PC-3 (cell line): ENCODE measurements around the gene SIDT2. TPM values are rescaled to one million over a fixed set of nuclear protein-coding genes. Genes with fewer than 3 reads are reported as not detected.

ENCODE experiments used
- ATAC-seq: fragments of 200-7000 bp; cut with Tn5 transposase; 2 replicates; pipeline ENCODE4 v1.9.1; 2020; ENCODE audit warnings: mild to moderate bottlenecking, moderate library complexity
- BruUV-seq: library from RNA; stranded (reverse); fragments of 400-500 nt; replicated peaks from 2 replicates; lab custom pipeline; 2021; lab: Mats Ljungman, UMichigan
- CTCF ChIA-PET: fragments of 300-600 bp; sonication (Branson Sonifier 250); formaldehyde crosslinking; loops from one replicate; lab custom pipeline; 2022; ENCODE audit warnings: antibody characterized with exemption; lab: Charles Lee
- POLR2A ChIA-PET: fragments of 300-600 bp; sonication (Branson Sonifier 250); formaldehyde crosslinking; loops from one replicate; lab custom pipeline; 2022; ENCODE audit warnings: antibody characterized with exemption; ENCODE audit not compliant: unreplicated experiment; lab: Charles Lee
- DNase-seq: peaks from one replicate; pipeline ENCODE4 v3.0.0-alpha.2; 2015
- H2AFZ ChIP-seq: fragments of 300-600 bp; sonication (generic); 2 replicates; pipeline ENCODE4 v1.6.0; 2016; ENCODE audit warnings: antibody characterized with exemption, low read length
- H3F3A ChIP-seq: fragments of 300-600 bp; sonication (generic); one replicate; pipeline ENCODE4 v1.6.0; 2017; ENCODE audit warnings: antibody characterized with exemption, low read length, control low read depth, mild to moderate bottlenecking; ENCODE audit not compliant: unreplicated experiment
- H3K27ac ChIP-seq: fragments of 300-600 bp; sonication (generic); 2 replicates; pipeline ENCODE4 v1.5.1; 2016; ENCODE audit warnings: mild to moderate bottlenecking, low read length
- H3K27me3 ChIP-seq: fragments of 300-600 bp; sonication (generic); 2 replicates; pipeline ENCODE4 v1.6.1; 2016; ENCODE audit warnings: low read length, mixed read lengths
- H3K36me3 ChIP-seq: fragments of 300-600 bp; sonication (generic); 2 replicates; pipeline ENCODE4 v1.6.1; 2016; ENCODE audit warnings: low read depth, mixed run types, low read length, mixed read lengths
- H3K4me1 ChIP-seq: fragments of 300-600 bp; sonication (generic); 2 replicates; pipeline ENCODE4 v1.5.1; 2016; ENCODE audit warnings: low read length; ENCODE audit not compliant: insufficient read depth
- H3K4me2 ChIP-seq: fragments of 300-600 bp; sonication (generic); 2 replicates; pipeline ENCODE4 v1.6.0; 2016; ENCODE audit warnings: low read length
- H3K4me3 ChIP-seq: fragments of 300-600 bp; sonication (generic); 2 replicates; pipeline ENCODE4 v1.5.1; 2016; ENCODE audit warnings: mild to moderate bottlenecking, low read length, mixed read lengths
- H3K79me2 ChIP-seq: fragments of 300-600 bp; sonication (generic); 2 replicates; pipeline ENCODE4 v1.6.1; 2017; ENCODE audit warnings: low read length, mixed read lengths
- H3K9ac ChIP-seq: fragments of 300-600 bp; sonication (generic); 2 replicates; pipeline ENCODE4 v1.6.0; 2016; ENCODE audit warnings: mild to moderate bottlenecking, low read length
- H3K9me2 ChIP-seq: fragments of 300-600 bp; sonication (generic); replicated peaks from 2 replicates; pipeline ENCODE4 v1.6.1; 2016; ENCODE audit warnings: mixed run types, low read length, mixed read lengths
- H3K9me3 ChIP-seq: fragments of 300-600 bp; sonication (generic); 2 replicates; pipeline ENCODE4 v1.6.1; 2016; ENCODE audit warnings: low read length, mixed read lengths
- H4K20me1 ChIP-seq: fragments of 300-600 bp; sonication (generic); 2 replicates; pipeline ENCODE4 v1.6.1; 2016; ENCODE audit warnings: low read length, mixed read lengths
- CTCF ChIP-seq: fragments of 300-600 bp; sonication (generic); conservative IDR thresholded peaks from 2 replicates; pipeline ENCODE4 v1.5.1; 2017; ENCODE audit warnings: antibody characterized with exemption, low read depth, mild to moderate bottlenecking, low read length
- EZH2 ChIP-seq: fragments of 300-600 bp; sonication (generic); IDR thresholded peaks from one replicate; pipeline ENCODE4 v1.6.1; 2017; ENCODE audit warnings: antibody characterized with exemption, mild to moderate bottlenecking, low read length; ENCODE audit not compliant: unreplicated experiment
- EZH2phosphoT487 ChIP-seq: fragments of 300-600 bp; sonication (generic); IDR thresholded peaks from 2 replicates; pipeline ENCODE4 v1.6.1; 2018; ENCODE audit warnings: mild to moderate bottlenecking, antibody characterized with exemption, low read length, borderline replicate concordance
- intact Hi-C: fragments of 100-400 bp; cut with micrococcal nuclease; formaldehyde crosslinking; loops from 2 replicates; pipeline ENCODE4 v1.9.0; 2023
- total RNA-seq: library from RNA; depleted of rRNA; stranded (reverse); fragments of >200 nt; gene quantifications from 2 replicates; pipeline ENCODE4 v1.2.3, GENCODE V29; 2014

SIDT2 gene
- total RNA-seq, 1 experiment from 2014 or later: 13.6 TPM

- intact Hi-C loops: no loop called here
- POLR2A ChIA-PET: no interaction called here
- no peaks in the 10 kb centered on the region for H3K36me3 ChIP-seq
These were observed 13.3 kb downstream of the SIDT2 start for GRCh38 chr11:117191680-117192400.

GRCh38 chr11:117192401-117192875, 13.9 kb downstream of the SIDT2 start:
- DNase-seq (no peak), ATAC-seq (no peak)
- no peaks in the 10 kb centered on the region for H3K27me3 ChIP-seq
- H4K20me1 ChIP-seq: no peaks in the 10 kb centered on the region
- TF ChIP-seq EZH2phosphoT487 (no peak), CTCF (no peak)
- BruUV-seq: no TSS peak
- H3K9me2 ChIP-seq: no peaks in the 10 kb centered on the region
- H3K9me3 ChIP-seq: no peaks in the 10 kb centered on the region
- H3K4me2 ChIP-seq: no peak overlapping the region
- H3K27ac ChIP-seq: no peak overlapping the region
- no peak overlapping the region for H3K9ac ChIP-seq
- no peaks in the 10 kb centered on the region for H3K79me2 ChIP-seq
- intact Hi-C loops: no loop called here
- no peak overlapping the region for H3K4me3 ChIP-seq
- ChIA-PET POLR2A (no interaction called here), CTCF (no interaction called here)
- H3K36me3 ChIP-seq: no peaks in the 10 kb centered on the region
- no peaks in the 10 kb centered on the region for H3F3A ChIP-seq
- H2AFZ ChIP-seq: no peak overlapping the region
- H3K4me1 ChIP-seq: no peaks in the 10 kb centered on the region

More at GRCh38 chr11:117191680-117192400, 13.3 kb downstream of the SIDT2 start:
- H3F3A ChIP-seq: no peaks in the 10 kb centered on the region
- no peak overlapping the region for H3K27ac ChIP-seq
- DNase-seq (no peak), ATAC-seq (no peak)
- no peak overlapping the region for H2AFZ ChIP-seq
- no peaks in the 10 kb centered on the region for H3K79me2 ChIP-seq
- H3K9me2 ChIP-seq: no peaks in the 10 kb centered on the region
- no peaks in the 10 kb centered on the region for H3K27me3 ChIP-seq
- BruUV-seq: no TSS peak
- TF ChIP-seq EZH2 (no peak), EZH2phosphoT487 (no peak), CTCF (no peak)
- H4K20me1 ChIP-seq: no peaks in the 10 kb centered on the region
- no peak overlapping the region for H3K4me2 ChIP-seq
- no peaks in the 10 kb centered on the region for H3K9me3 ChIP-seq
- H3K9ac ChIP-seq: no peak overlapping the region
- H3K4me3 ChIP-seq: no peak overlapping the region
- CTCF ChIA-PET: no interaction called here
- H3K4me1 ChIP-seq: no peaks in the 10 kb centered on the region
